Testis (tissue), 2 donors: ENCODE results near the gene FARP1.

Source experiments
- CTCF ChIP-seq, 3 experiments: fragments of 450-650 bp in 2 of 3; fragments of 200-600 bp in 1 of 3; sonication (generic) in 1 of 3; IDR thresholded peaks; one replicate each; pipeline ENCODE4 v1.5.1; 2016 to 2019; ENCODE audit warnings: antibody characterized with exemption in 3 of 3, mild to moderate bottlenecking in 2 of 3, moderate library complexity in 1 of 3
- POLR2A ChIP-seq: fragments of 450-650 bp; IDR thresholded peaks from one replicate; pipeline ENCODE4 v1.6.1; 2017; ENCODE audit warnings: antibody characterized with exemption, mild to moderate bottlenecking, moderate library complexity

- no peak for TF ChIP-seq CTCF (IDR thresholded peaks at IDR 0.05)
- no peak for TF ChIP-seq POLR2A
Observed at GRCh38 chr13:98374750-98375149, 231.9 kb downstream of the FARP1 start.
